HepG2 (cell line): ENCODE measurements around the gene GPR65. TPM values are rescaled to one million over a fixed set of nuclear protein-coding genes. Genes with fewer than 3 reads are reported as not detected.
A peak's percentile ranks its signal among the peaks of the same experiment; 100 is the strongest.

Experiments used
- ARID2 ChIP-seq: sonication (generic); formaldehyde crosslinking; IDR thresholded peaks from 2 replicates; pipeline ENCODE4 v1.8.1; 2022; ENCODE audit warnings: mild to moderate bottlenecking, missing genetic modification reagents, borderline replicate concordance
- ASH2L ChIP-seq: fragments of 300-600, 200-600 bp; sonication (generic); IDR thresholded peaks from 2 replicates; pipeline ENCODE4 v1.7.0; 2017; ENCODE audit warnings: low read depth, mild to moderate bottlenecking, moderate library complexity, mixed read lengths, low read length; ENCODE audit not compliant: insufficient read length
- ATF1 ChIP-seq: IDR thresholded peaks from 2 replicates; pipeline ENCODE4 v1.6.1; 2016; ENCODE audit warnings: mild to moderate bottlenecking, control low read depth
- FOXJ3 ChIP-seq: sonication (generic); formaldehyde crosslinking; IDR thresholded peaks from 2 replicates; pipeline ENCODE4 v1.4.0; 2020; ENCODE audit warnings: missing genetic modification reagents, mild to moderate bottlenecking, borderline replicate concordance
- LCORL ChIP-seq, 2 experiments: fragments of 450-650 bp in 1 of 2; sonication (generic) in 1 of 2; formaldehyde crosslinking in 1 of 2; IDR thresholded peaks; 2 replicates each; pipeline versions ENCODE4 v1.5.0 to v1.6.1; 2017 to 2020; ENCODE audit warnings: antibody characterized with exemption in 1 of 2, missing genetic modification reagents in 1 of 2
- NAIF1 ChIP-seq: sonication (generic); formaldehyde crosslinking; IDR thresholded peaks from 2 replicates; pipeline ENCODE4 v1.5.0; 2020; ENCODE audit warnings: mild to moderate bottlenecking, missing genetic modification reagents, borderline replicate concordance
- NR2F1 ChIP-seq, 2 experiments: fragments of 450-650 bp in 1 of 2; formaldehyde crosslinking in 1 of 2; IDR thresholded peaks; 2 replicates each; pipeline versions ENCODE4 v1.5.0 to v1.6.1; 2016 to 2020; ENCODE audit warnings: mild to moderate bottlenecking in 1 of 2, missing compliant biosample characterization in 1 of 2, missing genetic modification reagents in 1 of 2, moderate library complexity in 1 of 2
- NRL ChIP-seq: sonication (generic); formaldehyde crosslinking; IDR thresholded peaks from 2 replicates; pipeline ENCODE4 v1.5.0; 2020; ENCODE audit warnings: missing genetic modification reagents, mild to moderate bottlenecking, moderate library complexity, borderline replicate concordance
- PAWR ChIP-seq: sonication (generic); formaldehyde crosslinking; IDR thresholded peaks from 2 replicates; pipeline ENCODE4 v1.4.0; 2020; ENCODE audit warnings: missing genetic modification reagents, mild to moderate bottlenecking, borderline replicate concordance
- PITX1 ChIP-seq: sonication (generic); formaldehyde crosslinking; IDR thresholded peaks from 2 replicates; pipeline ENCODE4 v1.5.1; 2020; ENCODE audit warnings: mild to moderate bottlenecking, missing genetic modification reagents
- SP140L ChIP-seq: sonication (generic); formaldehyde crosslinking; IDR thresholded peaks from 2 replicates; pipeline ENCODE4 v1.4.0; 2020; ENCODE audit warnings: missing genetic modification reagents, borderline replicate concordance
- THAP11 ChIP-seq: IDR thresholded peaks from 2 replicates; pipeline ENCODE4 v1.6.1; 2016; ENCODE audit warnings: missing biosample characterization, missing genetic modification reagents
- ZBTB20 ChIP-seq: sonication (generic); formaldehyde crosslinking; IDR thresholded peaks from 2 replicates; pipeline ENCODE4 v1.8.1; 2023; ENCODE audit warnings: missing genetic modification reagents, low read depth, mild to moderate bottlenecking, borderline replicate concordance
- ZC3H13 ChIP-seq: sonication (generic); formaldehyde crosslinking; IDR thresholded peaks from 2 replicates; pipeline ENCODE4 v1.8.1; 2023; ENCODE audit warnings: mild to moderate bottlenecking, missing genetic modification reagents, moderate library complexity
- ZNF10 ChIP-seq: sonication (generic); formaldehyde crosslinking; IDR thresholded peaks from 2 replicates; pipeline ENCODE4 v1.4.0; 2020; ENCODE audit warnings: mild to moderate bottlenecking, low read depth, missing genetic modification reagents, borderline replicate concordance
- ZNF224 ChIP-seq: sonication (generic); formaldehyde crosslinking; IDR thresholded peaks from 2 replicates; pipeline ENCODE4 v1.5.0; 2020; ENCODE audit warnings: mild to moderate bottlenecking, missing genetic modification reagents
- ZNF33B ChIP-seq: sonication (generic); formaldehyde crosslinking; IDR thresholded peaks from 2 replicates; pipeline ENCODE4 v1.5.1; 2020; ENCODE audit warnings: mild to moderate bottlenecking, missing genetic modification reagents
- ZNF607 ChIP-seq: sonication (generic); formaldehyde crosslinking; IDR thresholded peaks from 2 replicates; pipeline ENCODE4 v1.5.1; 2020; ENCODE audit warnings: missing genetic modification reagents, mild to moderate bottlenecking, borderline replicate concordance
- ZNF737 ChIP-seq: sonication (generic); formaldehyde crosslinking; IDR thresholded peaks from 2 replicates; pipeline ENCODE4 v1.5.0; 2020; ENCODE audit warnings: missing genetic modification reagents, mild to moderate bottlenecking, borderline replicate concordance
- ZNF768 ChIP-seq: sonication (generic); formaldehyde crosslinking; IDR thresholded peaks from 2 replicates; pipeline ENCODE4 v1.4.0; 2020; ENCODE audit warnings: missing genetic modification reagents
- ZNF773 ChIP-seq: sonication (generic); formaldehyde crosslinking; IDR thresholded peaks from 2 replicates; pipeline ENCODE4 v1.4.0; 2020; ENCODE audit warnings: missing genetic modification reagents, borderline replicate concordance
- ZNF782 ChIP-seq: sonication (generic); formaldehyde crosslinking; IDR thresholded peaks from 2 replicates; pipeline ENCODE4 v1.4.0; 2020; ENCODE audit warnings: missing genetic modification reagents, mild to moderate bottlenecking, borderline replicate concordance
- polyA plus RNA-seq, 8 experiments: library from polyadenylated mRNA; depleted of rRNA in 3 of 8; stranded (reverse) in 7 of 8; unstranded in 1 of 8; fragments of >200 nt; fragmentation: Illumina TruSeq in 4 of 8; extraction: Trizol in 4 of 8; gene quantifications; 2 replicates each; pipeline versions ENCODE4 v1.2.1 to v1.2.3, GENCODE V29; 2011 to 2016; ENCODE audit warnings: low read depth in 4 of 8, missing spikeins in 1 of 8, mixed read lengths in 1 of 8; ENCODE audit not compliant: insufficient read depth in 1 of 8
- total RNA-seq, 5 experiments: library from RNA; depleted of rRNA; stranded (reverse); fragments of >200 nt; fragmentation: Illumina TruSeq; extraction: Trizol; gene quantifications; 2 replicates each; pipeline ENCODE4 v1.2.3, GENCODE V29; 2016; ENCODE audit warnings: low read depth in 1 of 5
- TF ChIP-seq, protein P1 (sequence below): sonication (generic); formaldehyde crosslinking; IDR thresholded peaks from 2 replicates; pipeline ENCODE4 v1.8.0; 2022; ENCODE audit warnings: low read depth, missing genetic modification reagents
- TF ChIP-seq, protein P2 (sequence below): sonication (generic); formaldehyde crosslinking; IDR thresholded peaks from 2 replicates; pipeline ENCODE4 v1.4.0; 2020; ENCODE audit warnings: missing genetic modification reagents
- TF ChIP-seq, protein P3 (sequence below): IDR thresholded peaks from 2 replicates; pipeline ENCODE4 v1.6.1; 2018; ENCODE audit warnings: missing genetic modification reagents
- TF ChIP-seq, protein P4 (sequence below): sonication (generic); formaldehyde crosslinking; IDR thresholded peaks from 2 replicates; pipeline ENCODE4 v1.4.0; 2020; ENCODE audit warnings: low read depth, mild to moderate bottlenecking, missing genetic modification reagents

GPR65 gene
- total and polyA plus RNA-seq, 2 of the 13 experiments (the other 11 are each of a cell fraction or from before 2014, with no cell fraction given): not detected

DNA sequence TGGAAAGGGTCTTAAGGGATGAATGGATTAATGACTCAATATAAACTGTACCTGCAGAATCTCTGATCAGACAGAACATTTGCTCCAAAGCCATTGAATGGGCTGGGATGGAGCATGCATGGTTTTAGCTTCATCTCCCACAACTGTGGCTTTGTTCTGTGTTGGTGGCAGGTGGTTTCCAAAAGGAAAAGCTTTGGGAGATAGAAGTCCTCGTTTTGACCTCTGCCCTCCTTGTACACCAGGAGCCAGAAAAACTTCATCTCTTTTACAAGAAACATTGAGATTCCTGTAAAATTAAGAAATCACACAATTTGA lies 39.5 kb downstream of the GPR65 start (continued):
- TF ChIP-seq ZC3H13 (CRISPR knock-in tag) (no peak), LCORL (IDR thresholded peaks at IDR 0.05) (0 out of 2 replicates have a peak, but pooled peaks have one; percentile 0), LCORL (CRISPR knock-in tag; IDR thresholded peaks at IDR 0.05) (no peak), FOXJ3 (CRISPR knock-in tag) (no peak), ZNF10 (CRISPR knock-in tag) (no peak), ATF1 (CRISPR knock-in tag) (peak; percentile 34; the same call in 1 of the 2 replicates), ASH2L (peak; percentile 46), ZNF224 (CRISPR knock-in tag) (no peak), ZNF737 (no peak), ZNF33B (CRISPR knock-in tag) (no peak), ARID2 (CRISPR knock-in tag) (no peak), NRL (CRISPR knock-in tag) (no peak), PITX1 (CRISPR knock-in tag) (no peak), PAWR (CRISPR knock-in tag) (no peak), ZNF782 (CRISPR knock-in tag) (no peak), ZNF607 (CRISPR knock-in tag) (no peak), ZNF768 (CRISPR knock-in tag) (no peak), NR2F1 (CRISPR knock-in tag; IDR thresholded peaks at IDR 0.05) (0 out of 4 replicates have a peak, but pooled peaks of 1 of the 2 experiments have one; percentile 9), ZBTB20 (CRISPR knock-in tag) (no peak), NAIF1 (CRISPR knock-in tag) (no peak), THAP11 (CRISPR knock-in tag) (no peak), ZNF773 (CRISPR knock-in tag) (no peak), SP140L (CRISPR knock-in tag) (no peak)
- TF ChIP-seq, protein P1, sequence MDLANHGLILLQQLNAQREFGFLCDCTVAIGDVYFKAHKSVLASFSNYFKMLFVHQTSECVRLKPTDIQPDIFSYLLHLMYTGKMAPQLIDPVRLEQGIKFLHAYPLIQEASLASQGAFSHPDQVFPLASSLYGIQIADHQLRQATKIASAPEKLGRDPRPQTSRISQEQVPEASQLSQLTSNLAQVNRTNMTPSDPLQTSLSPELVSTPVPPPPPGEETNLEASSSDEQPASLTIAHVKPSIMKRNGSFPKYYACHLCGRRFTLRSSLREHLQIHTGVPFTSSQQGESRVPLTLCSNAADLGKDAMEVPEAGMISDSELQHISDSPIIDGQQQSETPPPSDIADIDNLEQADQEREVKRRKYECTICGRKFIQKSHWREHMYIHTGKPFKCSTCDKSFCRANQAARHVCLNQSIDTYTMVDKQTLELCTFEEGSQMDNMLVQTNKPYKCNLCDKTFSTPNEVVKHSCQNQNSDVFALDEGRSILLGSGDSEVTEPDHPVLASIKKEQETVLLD (CRISPR knock-in tag): no peak
- TF ChIP-seq, protein P2, sequence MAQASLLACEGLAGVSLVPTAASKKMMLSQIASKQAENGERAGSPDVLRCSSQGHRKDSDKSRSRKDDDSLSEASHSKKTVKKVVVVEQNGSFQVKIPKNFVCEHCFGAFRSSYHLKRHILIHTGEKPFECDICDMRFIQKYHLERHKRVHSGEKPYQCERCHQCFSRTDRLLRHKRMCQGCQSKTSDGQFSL (CRISPR knock-in tag): no peak
- TF ChIP-seq, protein P3, sequence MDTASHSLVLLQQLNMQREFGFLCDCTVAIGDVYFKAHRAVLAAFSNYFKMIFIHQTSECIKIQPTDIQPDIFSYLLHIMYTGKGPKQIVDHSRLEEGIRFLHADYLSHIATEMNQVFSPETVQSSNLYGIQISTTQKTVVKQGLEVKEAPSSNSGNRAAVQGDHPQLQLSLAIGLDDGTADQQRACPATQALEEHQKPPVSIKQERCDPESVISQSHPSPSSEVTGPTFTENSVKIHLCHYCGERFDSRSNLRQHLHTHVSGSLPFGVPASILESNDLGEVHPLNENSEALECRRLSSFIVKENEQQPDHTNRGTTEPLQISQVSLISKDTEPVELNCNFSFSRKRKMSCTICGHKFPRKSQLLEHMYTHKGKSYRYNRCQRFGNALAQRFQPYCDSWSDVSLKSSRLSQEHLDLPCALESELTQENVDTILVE: no peak
- TF ChIP-seq, protein P4, sequence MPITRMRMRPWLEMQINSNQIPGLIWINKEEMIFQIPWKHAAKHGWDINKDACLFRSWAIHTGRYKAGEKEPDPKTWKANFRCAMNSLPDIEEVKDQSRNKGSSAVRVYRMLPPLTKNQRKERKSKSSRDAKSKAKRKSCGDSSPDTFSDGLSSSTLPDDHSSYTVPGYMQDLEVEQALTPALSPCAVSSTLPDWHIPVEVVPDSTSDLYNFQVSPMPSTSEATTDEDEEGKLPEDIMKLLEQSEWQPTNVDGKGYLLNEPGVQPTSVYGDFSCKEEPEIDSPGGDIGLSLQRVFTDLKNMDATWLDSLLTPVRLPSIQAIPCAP (CRISPR knock-in tag): no peak
